RWPE2 (cell line): ENCODE data around the gene NSD1.
"Not testable (repeated sequence)": the region's sequence is repeated elsewhere in the genome, so short reads cannot be mapped to it uniquely, and the experiment has no call there.

Experiments used
- ATAC-seq: fragments of 200-7000 bp; cut with Tn5 transposase; 3 replicates; pipeline ENCODE4 v1.9.1; 2021; ENCODE audit warnings: low read depth
- DNase-seq: peaks from one replicate; pipeline ENCODE4 v3.0.0-alpha.2; 2020; ENCODE audit warnings: low spot score
- H3K27ac ChIP-seq: fragments of 450-650 bp; 2 replicates; pipeline ENCODE4 v1.5.1; 2017; ENCODE audit warnings: mild to moderate bottlenecking; ENCODE audit not compliant: poor library complexity, severe bottlenecking
- H3K27me3 ChIP-seq: fragments of 250-450 bp; sonication (Bioruptor Pico); 2 replicates; pipeline ENCODE4 v1.5.1; 2021; ENCODE audit warnings: mild to moderate bottlenecking, moderate library complexity; ENCODE audit not compliant: insufficient read depth, poor library complexity, severe bottlenecking
- H3K36me3 ChIP-seq: fragments of 250-450 bp; sonication (Bioruptor Pico); 2 replicates; pipeline ENCODE4 v1.5.1; 2020; ENCODE audit warnings: low read depth, mild to moderate bottlenecking, moderate library complexity
- H3K4me1 ChIP-seq: fragments of 250-450 bp; sonication (Bioruptor Pico); 2 replicates; pipeline ENCODE4 v1.5.1; 2021; ENCODE audit warnings: mild to moderate bottlenecking, moderate library complexity; ENCODE audit not compliant: insufficient read depth, poor library complexity, severe bottlenecking
- H3K4me3 ChIP-seq: fragments of 250-450 bp; sonication (Bioruptor Pico); 2 replicates; pipeline ENCODE4 v1.5.1; 2021; ENCODE audit warnings: mild to moderate bottlenecking, moderate library complexity; ENCODE audit not compliant: severe bottlenecking
- H3K9me3 ChIP-seq: fragments of 250-450 bp; sonication (Bioruptor Pico); 2 replicates; pipeline ENCODE4 v1.5.1; 2021; ENCODE audit warnings: mild to moderate bottlenecking, moderate library complexity; ENCODE audit not compliant: severe bottlenecking
- CTCF ChIP-seq: fragments of 450-650 bp; IDR thresholded peaks from one replicate; pipeline ENCODE4 v1.5.1; 2017; ENCODE audit warnings: mild to moderate bottlenecking, moderate library complexity; ENCODE audit not compliant: poor library complexity, severe bottlenecking

The NSD1 gene

GRCh38 chr5:177242304-177242703, 108.7 kb downstream of the NSD1 start:
- H3K36me3 ChIP-seq = peaks cover 78% of the 10 kb centered on the region
- ATAC-seq = no peak

GRCh38 chr5:177249761-177250537, 116.4 kb downstream of the NSD1 start:
- H3K27ac ChIP-seq = no peak overlapping the region
- no peaks in the 10 kb centered on the region for H3K27me3 ChIP-seq
- no peaks in the 10 kb centered on the region for H3K4me1 ChIP-seq
- no peak for ATAC-seq
- no peak for DNase-seq
- peaks cover 90% of the 10 kb centered on the region for H3K36me3 ChIP-seq
- TF ChIP-seq CTCF = no peak
- H3K9me3 ChIP-seq = no peaks in the 10 kb centered on the region
- H3K4me3 ChIP-seq = no peak overlapping the region

More at GRCh38 chr5:177242304-177242703, 108.7 kb downstream of the NSD1 start:
- TF ChIP-seq CTCF = no peak
- no peak overlapping the region for H3K4me3 ChIP-seq
- no peaks in the 10 kb centered on the region for H3K9me3 ChIP-seq
- DNase-seq = no peak
- H3K27me3 ChIP-seq = no peaks in the 10 kb centered on the region
- no peak overlapping the region for H3K27ac ChIP-seq
- no peaks in the 10 kb centered on the region for H3K4me1 ChIP-seq

GRCh38 chr5:177253252-177253651, 119.7 kb downstream of the NSD1 start:
- Histone ChIP-seq H3K4me3 (no peak overlapping the region), H3K27ac (no peak overlapping the region), H3K9me3 (no peaks in the 10 kb centered on the region), H3K27me3 (no peaks in the 10 kb centered on the region), H3K36me3 (peaks cover 93% of the 10 kb centered on the region), H3K4me1 (no peaks in the 10 kb centered on the region)
- ATAC-seq (no peak), DNase-seq (no peak)
- TF ChIP-seq CTCF = no peak

GRCh38 chr5:177256296-177256695, 122.7 kb downstream of the NSD1 start:
- Histone ChIP-seq H3K9me3 (no peaks in the 10 kb centered on the region), H3K36me3 (peaks cover 90% of the 10 kb centered on the region), H3K27me3 (no peaks in the 10 kb centered on the region), H3K4me3 (no peak overlapping the region), H3K27ac (no peak overlapping the region), H3K4me1 (no peaks in the 10 kb centered on the region)
- ATAC-seq (peak; percentile 66), DNase-seq (no peak)
- TF ChIP-seq CTCF = no peak

- H3K36me3 ChIP-seq = peaks cover 95% of the 10 kb centered on the region
- not testable (repeated sequence) for H3K4me3 ChIP-seq, H3K4me1 ChIP-seq, ATAC-seq, H3K9me3 ChIP-seq, H3K27ac ChIP-seq, H3K27me3 ChIP-seq, DNase-seq
Measured at GRCh38 chr5:177258711-177259110, 125.1 kb downstream of the NSD1 start.
